GDM1 (cell line): Measurements from ENCODE around the gene CDX2.
"Not testable (repeated sequence)": the region's sequence is repeated elsewhere in the genome, so short reads cannot be mapped to it uniquely, and the experiment has no call there.

ENCODE experiments used
- DNase-seq: peaks from one replicate; lab custom pipeline; 2025; lab: John Stamatoyannopoulos, UW

The CDX2 gene, protein sequence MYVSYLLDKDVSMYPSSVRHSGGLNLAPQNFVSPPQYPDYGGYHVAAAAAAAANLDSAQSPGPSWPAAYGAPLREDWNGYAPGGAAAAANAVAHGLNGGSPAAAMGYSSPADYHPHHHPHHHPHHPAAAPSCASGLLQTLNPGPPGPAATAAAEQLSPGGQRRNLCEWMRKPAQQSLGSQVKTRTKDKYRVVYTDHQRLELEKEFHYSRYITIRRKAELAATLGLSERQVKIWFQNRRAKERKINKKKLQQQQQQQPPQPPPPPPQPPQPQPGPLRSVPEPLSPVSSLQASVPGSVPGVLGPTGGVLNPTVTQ

DNA sequence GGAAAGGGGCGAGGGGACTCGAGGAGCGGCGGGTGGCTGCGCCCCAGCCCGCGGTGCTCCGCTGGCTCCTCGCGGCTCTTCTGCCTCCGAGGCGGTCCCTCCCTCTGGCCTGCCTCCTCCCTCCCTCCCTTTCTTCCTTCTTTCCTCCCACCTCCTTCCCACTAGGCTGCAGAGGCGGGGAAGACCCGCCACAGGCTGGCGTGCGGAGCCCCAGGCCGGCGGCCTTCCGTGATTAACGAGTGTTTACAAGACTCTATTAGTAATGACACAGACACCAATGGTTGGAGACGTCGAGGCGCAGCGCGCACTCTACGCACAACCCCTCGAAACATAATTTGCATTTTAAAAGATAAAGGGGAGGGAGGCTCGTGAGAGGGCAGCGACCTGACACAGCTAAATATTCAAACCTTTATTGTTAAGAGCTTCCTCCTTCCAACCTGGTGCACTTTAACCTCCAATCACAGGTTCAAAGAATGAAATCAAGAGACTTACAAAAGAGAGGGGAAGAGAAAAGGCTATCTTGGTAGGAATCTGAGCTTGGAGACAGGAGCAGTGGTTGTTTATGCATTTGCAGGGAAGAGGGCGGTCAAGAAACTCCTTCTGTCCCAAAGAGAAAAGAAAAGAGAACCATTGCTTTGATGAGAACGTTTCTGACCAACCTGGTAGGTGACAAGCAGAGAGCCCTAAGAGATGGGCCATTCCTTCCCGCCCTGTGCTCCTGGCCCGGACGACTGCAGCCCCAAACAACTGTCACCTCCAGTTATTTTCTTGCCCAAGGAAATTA is at the start of gene CDX2:
Gene CDX2 (minus strand): TSS at position 234 of the 784 bp plus-strand sequence. CDS start 309 bp downstream, outside the sequence.
- DNase-seq: no peak

DNA sequence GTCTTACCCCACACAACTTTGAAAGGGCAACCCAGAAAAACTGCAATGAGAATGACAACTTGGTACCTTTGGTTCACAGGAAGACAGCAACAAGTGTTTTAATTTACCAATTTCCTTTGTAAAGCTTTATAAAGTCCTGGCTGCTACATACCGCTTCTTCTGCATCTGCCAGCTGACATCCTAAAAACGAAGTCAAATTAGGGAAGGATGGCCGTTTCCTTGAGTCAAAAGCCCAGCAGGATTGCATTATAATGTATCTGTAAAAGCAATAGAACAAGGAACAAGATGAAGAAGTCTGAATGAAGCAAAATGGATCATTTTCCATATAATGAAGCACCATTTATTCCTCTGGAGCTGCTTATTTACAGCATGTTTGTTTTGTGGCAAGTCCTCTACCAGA is 45.2 kb upstream of the CDX2 start:
- no peak for DNase-seq

DNA sequence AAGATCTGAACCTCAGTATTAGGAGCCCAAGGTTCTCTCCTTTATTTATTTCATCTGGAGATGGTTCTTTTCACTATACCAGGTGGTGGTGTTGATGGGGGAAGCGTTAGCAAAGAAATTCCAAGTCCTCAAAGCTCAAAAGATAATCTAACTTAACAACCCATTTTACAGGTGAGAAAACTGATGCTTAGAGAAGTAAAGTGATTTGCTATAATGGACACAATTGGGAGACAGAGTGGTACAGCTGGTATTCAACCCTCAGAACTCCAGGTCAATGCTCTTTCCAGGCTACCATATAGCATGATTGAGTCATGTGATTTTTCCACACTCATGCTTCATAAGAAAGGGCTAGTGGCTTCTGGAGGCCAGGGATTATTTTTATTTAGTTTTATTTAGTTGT is 44.4 kb upstream of the CDX2 start:
- DNase-seq: no peak

DNA sequence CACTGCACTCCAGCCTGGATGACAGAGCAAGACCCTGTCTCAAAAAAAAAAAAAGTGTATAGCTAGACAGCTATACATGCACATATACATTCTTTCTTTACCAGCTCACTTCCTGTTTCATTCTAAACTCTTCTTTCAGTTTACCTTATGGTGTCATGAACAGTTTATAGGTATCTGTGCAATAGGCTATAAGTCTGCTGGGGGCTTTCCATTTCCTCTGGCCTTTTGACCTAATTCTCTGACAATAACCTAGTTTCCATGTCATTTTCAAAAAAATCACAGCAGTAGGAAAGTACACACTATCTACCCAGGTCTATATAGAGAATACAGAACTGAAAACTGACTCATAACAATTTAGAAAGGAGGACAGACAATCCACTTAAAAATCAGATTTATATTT is 43.8 kb upstream of the CDX2 start:
- DNase-seq: no peak

DNA sequence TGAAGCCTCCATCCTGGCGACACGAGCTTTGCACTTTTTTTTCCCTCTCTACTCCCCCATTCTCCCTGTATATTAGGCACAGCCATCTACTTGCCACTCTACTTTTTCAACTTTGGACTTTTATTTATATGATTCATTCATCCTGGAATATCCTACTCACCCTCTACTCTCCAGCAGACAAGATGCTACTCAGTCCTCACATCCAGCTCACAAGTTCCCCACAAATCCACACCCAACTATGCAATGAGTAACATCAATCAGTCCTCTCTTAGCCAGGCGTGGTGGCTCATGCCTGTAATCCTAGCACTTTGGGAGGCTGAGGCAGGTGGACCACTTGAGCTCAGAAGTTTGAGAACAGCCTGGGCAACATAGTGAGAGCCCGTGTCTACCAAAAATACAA is 43.3 kb upstream of the CDX2 start:
- no peak for DNase-seq

DNA sequence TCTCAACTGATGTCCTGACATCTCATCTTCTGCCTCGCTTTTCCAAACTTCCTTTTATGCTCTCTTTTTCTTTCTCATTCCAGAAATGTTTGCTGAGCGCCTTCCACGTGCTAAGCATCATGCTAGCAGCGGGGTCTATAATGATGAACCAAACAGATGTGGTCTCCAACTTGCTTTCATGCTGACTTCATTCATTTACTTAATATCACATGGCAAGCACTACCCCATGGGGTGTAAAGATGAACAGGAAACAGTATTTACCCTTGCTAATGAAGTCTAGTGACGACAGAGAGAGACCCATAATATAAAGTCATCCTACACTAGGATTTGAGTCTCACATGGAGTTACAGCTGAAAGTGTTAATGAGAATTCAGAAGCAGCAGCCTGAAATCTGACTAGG is 40.9 kb upstream of the CDX2 start:
- no peak for DNase-seq

DNA sequence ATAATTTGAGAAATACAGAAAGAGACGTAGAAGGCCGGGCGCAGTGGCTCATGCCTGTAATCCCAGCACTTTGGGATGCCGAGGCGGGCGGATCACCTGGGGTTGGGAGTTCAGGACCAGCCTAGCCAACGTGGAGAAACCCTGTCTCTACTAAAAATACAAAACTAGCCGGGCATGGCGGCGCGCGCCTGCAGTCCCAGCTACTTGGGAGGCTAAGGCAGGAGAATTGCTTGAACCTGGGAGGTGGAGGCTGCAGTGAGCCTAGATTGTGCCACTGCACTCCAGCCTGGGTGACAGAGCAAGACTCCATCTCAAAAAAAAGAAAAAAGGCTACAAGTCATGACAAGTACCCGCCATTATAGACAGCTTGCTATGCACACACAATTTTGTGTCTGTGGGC is 35.9 kb upstream of the CDX2 start:
- not testable (repeated sequence) for DNase-seq

DNA sequence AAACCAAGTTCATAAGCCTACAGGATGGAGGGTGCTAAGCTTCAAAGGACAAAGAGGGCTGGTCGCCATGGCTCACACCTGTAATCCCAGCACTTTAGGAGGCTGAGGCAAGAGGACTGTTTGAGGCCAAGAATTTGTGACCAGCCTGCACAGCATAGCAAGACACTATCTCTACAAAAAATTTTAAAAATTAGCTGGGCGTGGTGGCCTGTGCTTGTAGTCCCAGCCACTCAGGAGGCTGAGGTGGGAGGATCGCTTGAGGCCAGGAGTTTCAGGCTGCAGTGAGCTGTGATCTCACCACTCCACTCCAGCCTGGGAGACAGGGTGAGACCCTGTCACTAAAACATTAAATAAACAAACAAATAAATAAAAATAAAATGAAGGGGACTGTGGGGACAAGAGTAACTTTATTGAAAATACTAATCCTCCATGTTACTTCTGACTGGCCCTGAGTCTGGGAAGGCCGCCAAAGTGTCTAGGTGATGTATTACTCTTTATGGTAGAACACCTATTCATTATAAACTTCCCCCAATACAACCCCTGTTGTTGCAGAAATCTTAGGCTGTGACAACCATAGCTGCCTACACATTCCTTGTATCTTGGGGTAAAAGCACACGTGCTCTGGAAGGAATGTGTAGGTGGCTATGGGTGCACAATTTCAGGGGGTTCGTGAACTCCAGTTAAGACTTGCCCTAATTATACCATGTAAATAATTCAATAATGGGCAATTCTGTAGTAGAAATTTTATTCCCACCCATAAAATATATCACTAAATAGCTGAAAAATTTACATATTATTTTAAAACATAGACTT is 34.0 kb upstream of the CDX2 start:
- no peak for DNase-seq

DNA sequence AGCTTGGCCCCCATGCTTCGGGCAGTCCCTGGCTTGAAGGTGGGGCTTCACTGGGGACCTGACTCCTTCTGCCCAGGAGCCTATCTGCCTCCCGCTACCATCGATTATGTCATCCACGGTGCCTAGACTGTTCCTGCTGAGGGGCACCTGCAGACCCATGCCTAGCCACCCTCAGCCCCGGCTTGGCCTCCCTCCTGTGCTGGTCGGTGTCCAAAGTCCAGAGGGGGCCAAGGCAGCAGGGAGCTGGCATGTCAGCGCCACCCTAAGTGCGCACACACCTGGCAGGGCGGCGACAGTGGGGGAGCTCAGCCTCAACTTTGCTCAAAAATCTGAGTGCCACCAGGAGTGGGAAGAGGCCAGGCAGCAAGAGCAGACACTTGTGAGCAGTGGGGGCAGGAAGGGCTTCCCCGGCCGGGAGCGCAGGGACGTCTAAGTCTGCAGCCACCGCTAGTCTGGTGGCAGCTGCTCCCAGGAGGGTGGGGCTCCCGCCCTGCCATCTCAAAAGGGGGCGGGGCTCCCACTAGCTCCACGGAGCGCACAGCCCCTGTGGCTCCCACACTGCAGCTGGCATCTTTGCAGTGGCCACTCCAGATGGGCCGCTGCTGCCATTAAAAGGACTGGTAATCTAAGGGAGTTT is 32.8 kb upstream of the CDX2 start:
- no peak for DNase-seq

DNA sequence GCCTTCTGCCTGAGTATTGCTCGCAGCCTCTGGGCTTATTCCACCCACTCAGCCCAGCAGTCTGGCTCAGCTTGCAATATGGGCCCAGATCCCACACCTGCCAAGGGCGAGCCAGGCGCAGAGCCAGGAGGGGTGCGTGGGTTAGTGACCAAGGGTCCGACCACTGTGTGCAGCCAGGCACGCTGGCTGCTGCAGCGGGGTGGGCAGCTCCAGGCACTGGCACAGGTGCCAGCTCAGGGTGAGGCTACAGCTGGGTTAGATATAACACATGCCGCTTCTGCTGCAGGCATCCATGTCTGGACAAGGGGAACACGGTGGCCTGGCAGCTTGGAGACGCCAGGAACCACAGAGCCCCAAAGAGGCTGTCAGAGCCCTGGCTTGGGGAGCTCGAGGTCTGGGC is 31.9 kb upstream of the CDX2 start:
- DNase-seq: no peak

DNA sequence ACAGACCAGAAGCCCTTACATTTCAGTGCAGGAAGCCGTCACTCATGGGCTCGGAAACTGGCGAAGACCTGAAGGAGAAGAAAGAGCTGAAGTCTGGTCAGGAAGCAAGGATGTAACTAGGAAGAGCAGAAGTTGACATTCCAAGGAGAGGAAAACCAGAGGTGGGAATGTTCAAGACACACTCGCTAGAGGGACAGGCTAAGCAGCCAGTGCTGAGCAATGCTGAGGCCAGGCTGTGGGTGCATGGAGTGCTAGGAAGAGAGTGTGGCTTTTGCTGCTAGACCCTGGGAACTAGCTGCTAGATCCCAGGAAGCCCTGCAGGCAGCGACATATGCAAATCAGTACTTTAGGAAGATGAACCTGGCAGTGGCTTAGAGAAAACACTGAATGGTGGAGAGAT is 31.5 kb upstream of the CDX2 start:
- no peak for DNase-seq

DNA sequence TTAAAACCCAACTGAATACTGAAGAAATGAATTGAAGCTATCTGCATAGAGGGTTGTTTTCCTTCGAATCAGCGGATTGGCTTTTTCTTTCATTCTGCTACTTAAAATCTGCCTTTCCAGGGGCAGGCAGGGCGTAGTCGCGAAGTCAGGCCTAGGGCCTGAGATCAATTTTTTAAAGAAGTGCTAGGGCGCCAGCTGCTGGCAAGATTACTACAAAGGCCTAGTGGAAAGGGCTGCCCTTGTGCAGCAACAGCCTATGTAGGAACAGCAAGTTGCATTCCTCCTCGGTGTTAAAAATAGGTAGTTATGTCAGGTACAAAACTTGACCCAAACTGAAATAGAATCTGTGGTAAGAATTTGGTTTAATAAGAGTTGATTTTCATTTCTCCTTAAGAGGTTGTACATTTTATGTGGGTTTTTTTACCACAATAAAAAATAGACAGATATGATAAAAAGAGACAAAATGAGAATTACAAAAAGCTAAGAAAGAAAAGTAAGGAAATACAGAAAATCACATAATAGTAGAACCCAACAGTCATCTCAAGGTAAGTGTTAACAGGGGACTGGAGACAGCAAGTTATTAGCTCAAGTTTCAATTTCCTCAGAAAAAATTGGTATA is 28.9 kb upstream of the CDX2 start:
- DNase-seq: peak; percentile 42

DNA sequence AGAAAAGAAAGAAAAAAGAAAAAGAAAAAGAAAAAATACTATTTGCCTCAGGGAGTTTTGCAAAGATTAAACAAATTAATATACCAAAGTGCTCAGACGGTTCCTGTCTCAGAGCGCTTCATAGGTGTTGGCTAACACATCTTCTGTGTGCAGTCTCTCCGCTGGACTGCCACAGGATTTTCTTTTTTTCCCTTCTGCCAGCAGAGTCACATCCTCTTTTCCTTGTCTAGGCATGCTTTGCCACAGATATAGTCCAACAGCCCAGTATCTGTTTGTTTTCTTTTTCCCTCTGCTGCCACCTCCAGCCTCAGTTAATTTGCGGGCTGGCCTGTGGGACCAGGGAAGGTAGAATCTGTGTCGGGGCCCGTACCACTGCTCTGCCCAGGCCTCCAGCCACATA is 22.8 kb upstream of the CDX2 start:
- DNase-seq: no peak

DNA sequence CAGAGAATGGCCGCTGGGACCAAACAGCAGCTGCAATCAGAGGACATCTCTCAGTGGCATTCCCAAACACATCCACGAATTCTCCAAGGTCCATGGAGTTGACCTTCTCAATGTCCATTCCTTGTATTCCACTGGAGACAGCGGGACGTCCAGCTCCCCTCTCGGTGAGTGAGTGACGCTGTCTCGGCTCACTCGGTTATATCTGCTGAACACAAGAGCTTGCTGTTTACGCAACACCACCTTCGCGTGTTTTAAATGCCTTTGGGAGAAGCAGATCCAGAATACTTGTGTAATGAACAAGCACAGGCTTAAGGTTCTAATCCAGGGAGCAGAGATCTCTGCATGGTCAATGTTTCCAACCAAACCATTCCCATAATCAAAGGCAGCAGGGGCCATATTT is 19.4 kb upstream of the CDX2 start, which contains the start of gene URAD:
Gene URAD (minus strand): TSS at position 174 of the 400 bp plus-strand sequence. CDS start 56 bp downstream, at position 118.
- DNase-seq: no peak

DNA sequence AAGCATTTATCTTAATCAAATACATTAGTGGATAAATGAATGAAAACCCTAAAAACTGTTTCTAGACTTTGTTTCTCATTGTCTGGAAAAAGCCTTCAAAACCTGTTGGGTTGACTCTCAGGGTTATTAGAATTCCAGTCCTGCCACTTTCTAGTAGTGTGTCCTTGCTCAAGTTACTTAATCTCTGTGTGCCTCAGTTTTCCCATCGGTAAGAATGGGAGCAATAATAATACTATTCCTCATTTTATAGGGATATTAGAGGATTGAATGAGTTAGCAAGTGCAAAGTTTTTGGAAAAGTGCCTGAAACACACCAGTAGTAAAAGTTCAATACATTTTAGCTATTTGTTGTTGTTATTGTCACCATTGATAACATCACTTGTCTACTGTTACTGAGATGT is 16.5 kb upstream of the CDX2 start:
- no peak for DNase-seq

DNA sequence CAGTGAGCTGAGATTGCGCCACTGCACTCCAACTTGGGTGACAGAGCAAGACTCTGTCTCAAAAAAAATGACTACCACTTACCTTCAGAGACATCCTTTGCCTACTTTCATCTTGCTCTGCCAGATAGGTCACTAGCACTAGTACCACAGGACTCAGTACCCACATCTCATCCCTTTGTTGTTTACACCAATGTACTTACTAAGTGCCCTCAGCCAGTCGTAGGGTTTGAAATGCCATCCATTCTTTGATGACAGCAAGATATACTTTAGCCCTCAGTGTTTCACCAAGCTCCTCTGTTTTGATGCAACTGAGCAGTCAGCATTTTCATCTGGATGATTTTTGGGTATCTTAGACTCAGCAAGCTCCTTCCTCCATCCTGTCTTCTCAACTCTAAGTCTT is 13.2 kb upstream of the CDX2 start:
- DNase-seq: no peak

DNA sequence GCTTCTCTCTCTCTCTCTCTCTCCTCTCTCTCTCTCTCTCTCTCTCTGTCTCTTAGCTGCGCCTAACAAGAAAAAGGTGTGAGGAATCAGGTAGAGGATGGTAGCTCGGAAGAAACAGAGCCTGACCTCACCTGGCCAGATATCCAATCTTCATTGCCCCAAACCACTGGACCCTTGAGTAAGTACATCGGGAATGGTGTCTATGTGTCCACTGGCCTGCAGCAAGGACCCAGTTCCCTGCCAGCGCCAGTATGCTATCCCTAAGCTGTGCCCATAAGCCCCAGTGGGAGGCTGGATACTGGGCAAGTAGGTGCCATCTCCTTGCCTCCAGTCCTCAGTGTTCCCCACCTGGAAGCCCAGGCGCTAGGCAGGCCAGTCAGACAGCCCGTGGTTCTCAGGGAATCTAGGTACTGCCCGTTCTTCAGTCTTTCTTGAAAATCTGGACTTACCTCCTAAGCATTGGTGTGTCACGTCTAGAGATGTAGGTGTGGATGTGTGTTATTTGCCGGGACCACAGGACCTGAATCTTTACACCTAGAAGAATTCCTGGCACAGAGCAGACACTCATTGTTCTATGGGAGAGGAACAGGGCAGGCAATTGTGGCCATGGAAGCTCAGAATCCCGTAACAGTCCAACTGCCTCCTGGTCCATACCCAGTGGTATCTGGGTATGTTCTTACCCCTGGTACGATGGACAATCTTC is 12.0 kb upstream of the CDX2 start:
- DNase-seq: no peak

DNA sequence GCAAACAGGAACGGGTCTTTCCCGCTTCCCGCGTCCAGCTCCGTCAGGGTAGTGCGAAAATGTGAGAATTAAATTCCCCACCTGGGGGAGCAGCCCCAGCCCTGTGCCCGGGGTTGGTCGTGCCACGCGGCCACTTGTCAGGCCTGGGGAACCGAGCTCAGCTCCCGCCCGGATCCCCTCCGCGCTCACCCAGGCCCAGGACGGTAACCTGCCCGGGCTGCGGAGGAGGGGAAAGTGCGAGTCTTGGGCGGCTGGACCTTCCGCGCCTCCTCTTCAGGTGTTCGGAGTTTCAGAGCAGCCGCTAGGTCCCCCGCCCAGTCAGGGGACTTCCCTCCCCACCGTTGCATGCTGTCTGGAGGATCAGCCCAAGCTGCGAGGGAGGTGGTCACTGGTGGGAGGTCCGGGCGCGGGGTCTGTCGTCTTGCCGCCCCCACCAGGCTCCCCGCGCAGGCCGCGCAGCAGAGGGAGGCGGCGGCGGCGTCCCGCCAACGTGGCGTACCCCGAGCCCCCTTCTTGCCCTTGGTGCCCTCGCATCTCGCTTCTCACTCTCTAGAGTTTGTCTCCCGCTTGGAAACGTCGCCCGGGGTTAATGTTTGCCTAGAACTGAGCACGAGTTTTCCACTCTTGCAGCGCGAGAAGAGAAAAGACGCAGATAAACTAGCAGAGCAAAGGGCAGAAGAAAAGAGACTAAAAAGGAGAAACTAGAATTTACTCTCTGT is 11.3 kb upstream of the CDX2 start:
- DNase-seq: no peak

DNA sequence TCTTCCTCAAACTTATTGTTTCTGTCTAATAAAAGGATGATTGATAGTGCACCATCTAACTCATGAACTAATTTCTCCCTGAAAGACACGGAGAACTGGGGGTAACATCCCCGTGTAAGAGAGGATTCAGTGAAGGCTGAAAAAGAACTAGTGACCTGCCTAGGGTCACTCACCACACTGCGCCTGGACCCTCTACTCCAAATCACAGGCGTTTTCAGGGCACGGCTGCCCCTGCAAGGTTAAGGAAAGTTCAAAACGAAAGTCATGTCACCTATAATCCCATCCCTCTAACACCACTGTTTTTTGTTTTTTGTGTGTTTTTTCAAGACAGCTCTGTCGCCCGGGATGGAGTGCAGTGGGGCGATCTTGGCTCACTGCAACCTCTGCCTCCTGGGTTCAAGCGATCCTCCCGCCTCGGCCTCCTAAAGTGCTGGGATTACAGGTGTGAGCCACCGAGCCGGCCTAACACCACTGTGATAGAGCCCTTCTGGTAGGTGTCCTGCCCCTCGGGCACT is 10.7 kb upstream of the CDX2 start:
- DNase-seq: no peak

DNA sequence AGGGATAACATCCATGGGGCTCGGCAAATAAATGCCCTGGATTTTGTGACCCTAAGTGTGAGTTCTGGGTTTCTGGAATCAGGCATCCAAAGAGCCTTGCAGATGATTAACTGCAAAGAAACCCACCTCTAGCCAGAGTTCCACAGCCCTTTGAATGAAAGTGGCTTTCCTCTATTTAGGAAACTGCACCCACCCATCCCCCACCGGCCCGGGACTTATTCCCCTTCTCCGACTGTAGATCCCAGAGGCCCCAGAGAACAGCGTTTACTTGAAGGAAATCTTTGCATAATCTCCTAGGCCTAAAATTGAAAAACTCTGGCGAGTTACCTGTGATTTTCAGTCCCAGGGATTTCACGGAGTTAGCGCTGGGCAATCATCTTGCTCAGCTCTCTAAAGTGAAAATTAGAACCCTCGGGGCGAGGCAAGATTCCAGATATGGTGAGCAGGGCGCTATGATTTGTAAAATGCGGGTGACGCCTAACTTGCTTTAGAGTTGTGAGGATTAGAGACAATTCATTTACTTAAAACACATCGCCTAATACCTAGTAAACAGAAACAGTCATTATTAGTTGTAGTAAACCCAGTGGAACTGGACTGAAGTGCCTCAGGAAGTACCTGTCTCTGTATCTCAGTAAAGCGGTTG is 10.0 kb upstream of the CDX2 start:
- DNase-seq: no peak
